K562 (cell line): ENCODE data around the gene TOM1L2. TPM values are rescaled to one million over a fixed set of nuclear protein-coding genes. Genes with fewer than 3 reads are reported as not detected.

Experiments used
- CBFA2T3 ChIP-seq: fragments of 450-650 bp; IDR thresholded peaks from 2 replicates; pipeline ENCODE4 v1.6.1; 2017
- CREM ChIP-seq: IDR thresholded peaks from 2 replicates; pipeline ENCODE4 v1.6.1; 2014; ENCODE audit warnings: antibody characterized with exemption, low read depth
- CTBP1 ChIP-seq: fragments of 450-650 bp; IDR thresholded peaks from 2 replicates; pipeline ENCODE4 v1.6.1; 2016; ENCODE audit warnings: borderline replicate concordance
- FOSL1 ChIP-seq: fragments of 200-800 bp; sonication (Bioruptor generic); conservative IDR thresholded peaks from 2 replicates; pipeline ENCODE4 v1.6.1; 2016; ENCODE audit warnings: missing genetic modification characterization, missing compliant biosample characterization
- FOXJ2 ChIP-seq: fragments of 200-800 bp; sonication (Bioruptor generic); IDR thresholded peaks from 2 replicates; pipeline ENCODE4 v1.6.1; 2016; ENCODE audit warnings: missing genetic modification characterization, missing compliant biosample characterization
- GATAD2A ChIP-seq: fragments of 450-650 bp; IDR thresholded peaks from 2 replicates; pipeline ENCODE4 v1.6.1; 2017
- HMG20B ChIP-seq: fragments of 250-450 bp; sonication (Bioruptor Pico); IDR thresholded peaks from 2 replicates; pipeline ENCODE4 v1.5.0; 2021; ENCODE audit warnings: mild to moderate bottlenecking
- KDM1A ChIP-seq, 2 experiments: fragments of 450-650 bp; IDR thresholded peaks; 2 replicates each; pipeline ENCODE4 v1.6.1; 2016; ENCODE audit warnings: mild to moderate bottlenecking in 2 of 2
- MTA1 ChIP-seq: fragments of 450-650 bp; IDR thresholded peaks from 2 replicates; pipeline ENCODE4 v1.6.1; 2017; ENCODE audit warnings: borderline replicate concordance
- RBM25 ChIP-seq: fragments of 200-400 bp; formaldehyde crosslinking; IDR thresholded peaks from 2 replicates; pipeline ENCODE4 v1.6.1; 2018; ENCODE audit warnings: low read length, low read depth, moderate library complexity; ENCODE audit not compliant: severe bottlenecking
- RFX7 ChIP-seq: fragments of 250-450 bp; sonication (Bioruptor Pico); IDR thresholded peaks from 2 replicates; pipeline ENCODE4 v1.5.1; 2021; ENCODE audit warnings: mild to moderate bottlenecking
- RNF2 ChIP-seq: sonication (generic); IDR thresholded peaks from 2 replicates; pipeline ENCODE4 v1.6.1; 2016
- SMARCA5 ChIP-seq: fragments of 450-650 bp; IDR thresholded peaks from 2 replicates; pipeline ENCODE4 v1.6.1; 2016
- SPI1 ChIP-seq: IDR thresholded peaks from 2 replicates; pipeline ENCODE4 v1.6.1; 2011; ENCODE audit warnings: low read depth, low read length, control low read depth, borderline replicate concordance
- TCF3 ChIP-seq: sonication (generic); formaldehyde crosslinking; IDR thresholded peaks from 2 replicates; pipeline ENCODE4 v1.4.0; 2020; ENCODE audit warnings: mild to moderate bottlenecking, missing genetic modification reagents
- TCF7 ChIP-seq: sonication (generic); IDR thresholded peaks from 2 replicates; pipeline ENCODE4 v1.6.1; 2016; ENCODE audit warnings: antibody characterized with exemption, borderline replicate concordance
- polyA plus RNA-seq, 8 experiments: library from polyadenylated mRNA; depleted of rRNA in 4 of 8; stranded (reverse) in 5 of 8; unstranded in 3 of 8; fragments of >200 nt; fragmentation: Nextera tagmentation in 2 of 8; fragmentation: Illumina TruSeq in 1 of 8; extraction: Ambion mirVana in 2 of 8; extraction: Trizol in 1 of 8; gene quantifications; 2 replicates each; pipeline versions ENCODE4 v1.2.1 to v1.2.3, GENCODE V29; 2011 to 2014; ENCODE audit warnings: inconsistent platforms in 1 of 8, missing spikeins in 1 of 8
- total RNA-seq, 7 experiments: library from RNA; depleted of rRNA in 6 of 7; stranded (reverse); fragments of >200 nt in 6 of 7; fragmentation: Illumina TruSeq in 2 of 7; extraction: Trizol in 2 of 7; gene quantifications; 2 replicates each; pipeline versions ENCODE4 v1.2.1 to v1.2.3, GENCODE V29; 2011 to 2021; ENCODE audit warnings: low replicate concordance in 1 of 7
- TF ChIP-seq, protein P1 (sequence below), 2 experiments: fragments of 450-650 bp; IDR thresholded peaks; 2 replicates each; pipeline ENCODE4 v1.6.1; 2016
- TF ChIP-seq, protein P2 (sequence below): fragments of 450-650 bp; IDR thresholded peaks from 2 replicates; pipeline ENCODE4 v1.6.1; 2018; ENCODE audit not compliant: partially characterized antibody
- TF ChIP-seq, protein P3 (sequence below), 3 experiments: fragments of 200-800 bp in 1 of 3; sonication (Bioruptor generic) in 1 of 3; sonication (generic) in 1 of 3; formaldehyde crosslinking in 1 of 3; IDR thresholded peaks; 2 replicates each; pipeline versions ENCODE4 v1.6.1 to v1.8.0; 2016 to 2022; ENCODE audit warnings: mild to moderate bottlenecking in 2 of 3, missing compliant biosample characterization in 2 of 3, missing genetic modification characterization in 2 of 3, missing genetic modification reagents in 1 of 3
- TF ChIP-seq, protein P4 (sequence below): fragments of 200-800 bp; sonication (Bioruptor generic); IDR thresholded peaks from 2 replicates; pipeline ENCODE4 v1.6.1; 2017; ENCODE audit warnings: missing genetic modification characterization, missing compliant biosample characterization

TOM1L2 gene
- total and polyA plus RNA-seq, 9 of the 15 experiments (the other 6 are each of a cell fraction or from before 2014, with no cell fraction given) = 0.07 to 6.0 (median 2.5) TPM

DNA sequence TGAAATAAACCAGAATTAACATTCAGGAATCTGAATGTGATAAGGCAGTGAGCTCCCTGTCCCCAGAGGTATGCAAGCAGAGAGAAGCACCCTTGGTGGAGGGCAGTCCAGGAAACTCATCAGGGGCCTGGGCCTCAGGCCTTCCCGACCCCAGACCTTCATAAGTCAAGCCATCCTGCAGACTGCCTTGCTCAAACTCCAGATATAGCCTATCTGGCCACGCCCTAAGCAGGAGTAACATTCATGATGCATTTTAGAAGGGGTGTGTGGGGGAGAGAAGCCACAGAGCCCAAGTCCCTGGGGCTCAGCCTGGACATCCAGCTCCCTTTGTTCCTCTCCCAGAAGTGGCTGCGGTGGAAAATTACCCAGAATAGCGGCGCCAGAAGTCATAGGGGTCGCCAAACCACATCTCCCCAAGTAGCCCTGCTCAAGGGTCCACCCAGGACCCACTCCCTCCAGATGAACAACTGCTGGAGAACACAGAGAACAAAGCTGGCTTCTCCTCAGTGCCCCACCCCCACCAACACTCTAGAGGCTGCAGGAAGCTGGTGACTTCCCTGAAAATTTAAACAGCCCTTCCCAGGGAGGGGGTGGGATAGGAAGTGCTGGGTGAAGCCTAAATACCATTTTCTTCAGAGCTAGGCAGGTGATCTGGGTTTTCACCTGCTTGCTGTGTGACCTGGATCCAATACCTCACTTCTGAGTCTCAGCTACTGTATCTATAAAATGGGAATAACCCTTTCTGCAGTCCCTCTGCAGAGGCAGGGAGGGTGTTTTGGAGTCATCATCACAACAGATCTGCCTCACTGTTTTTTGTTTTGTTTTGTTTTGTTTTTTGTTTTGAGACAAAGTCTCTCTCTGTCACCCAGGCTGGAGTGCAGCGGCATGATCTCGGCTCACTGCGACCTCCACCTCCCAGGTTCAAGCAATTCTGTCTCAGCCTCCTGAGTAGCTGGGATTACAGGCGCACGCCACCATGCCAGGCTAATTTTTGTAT lies 133.9 kb downstream of the TOM1L2 start (continued):
- TF ChIP-seq, protein P1, sequence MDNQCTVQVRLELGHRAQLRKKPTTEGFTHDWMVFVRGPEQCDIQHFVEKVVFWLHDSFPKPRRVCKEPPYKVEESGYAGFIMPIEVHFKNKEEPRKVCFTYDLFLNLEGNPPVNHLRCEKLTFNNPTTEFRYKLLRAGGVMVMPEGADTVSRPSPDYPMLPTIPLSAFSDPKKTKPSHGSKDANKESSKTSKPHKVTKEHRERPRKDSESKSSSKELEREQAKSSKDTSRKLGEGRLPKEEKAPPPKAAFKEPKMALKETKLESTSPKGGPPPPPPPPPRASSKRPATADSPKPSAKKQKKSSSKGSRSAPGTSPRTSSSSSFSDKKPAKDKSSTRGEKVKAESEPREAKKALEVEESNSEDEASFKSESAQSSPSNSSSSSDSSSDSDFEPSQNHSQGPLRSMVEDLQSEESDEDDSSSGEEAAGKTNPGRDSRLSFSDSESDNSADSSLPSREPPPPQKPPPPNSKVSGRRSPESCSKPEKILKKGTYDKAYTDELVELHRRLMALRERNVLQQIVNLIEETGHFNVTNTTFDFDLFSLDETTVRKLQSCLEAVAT (IDR thresholded peaks at IDR 0.05) = peak in 1 of 2 experiments; percentile 38; a peak in 1 of 4 replicates
- TF ChIP-seq FOSL1 (tag) (peak; percentile 31; the same call in 1 of the 2 replicates), CTBP1 (0 out of 2 replicates have a peak, but pooled peaks have one; percentile 15), MTA1 (peak; percentile 34; the same call in 1 of the 2 replicates), FOXJ2 (tag) (0 out of 2 replicates have a peak, but pooled peaks have one; percentile 47), TCF7 (0 out of 2 replicates have a peak, but pooled peaks have one; percentile 29), CREM (peak; percentile 40; the same call in 1 of the 2 replicates), HMG20B (no peak), KDM1A (IDR thresholded peaks at IDR 0.05) (peak in 1 of 2 experiments; percentile 55; a peak in 1 of 4 replicates), RNF2 (peak; percentile 45; the same call in 1 of the 2 replicates), CBFA2T3 (peak; percentile 60), RFX7 (CRISPR knock-in tag) (no peak), SMARCA5 (peak; percentile 53; the same call in 1 of the 2 replicates), SPI1 (peak; percentile 43; the same call in 1 of the 2 replicates), TCF3 (CRISPR knock-in tag) (peak; percentile 47; the same call in 1 of the 2 replicates), RBM25 (peak; percentile 67), GATAD2A (0 out of 2 replicates have a peak, but pooled peaks have one; percentile 32)
- TF ChIP-seq, protein P2, sequence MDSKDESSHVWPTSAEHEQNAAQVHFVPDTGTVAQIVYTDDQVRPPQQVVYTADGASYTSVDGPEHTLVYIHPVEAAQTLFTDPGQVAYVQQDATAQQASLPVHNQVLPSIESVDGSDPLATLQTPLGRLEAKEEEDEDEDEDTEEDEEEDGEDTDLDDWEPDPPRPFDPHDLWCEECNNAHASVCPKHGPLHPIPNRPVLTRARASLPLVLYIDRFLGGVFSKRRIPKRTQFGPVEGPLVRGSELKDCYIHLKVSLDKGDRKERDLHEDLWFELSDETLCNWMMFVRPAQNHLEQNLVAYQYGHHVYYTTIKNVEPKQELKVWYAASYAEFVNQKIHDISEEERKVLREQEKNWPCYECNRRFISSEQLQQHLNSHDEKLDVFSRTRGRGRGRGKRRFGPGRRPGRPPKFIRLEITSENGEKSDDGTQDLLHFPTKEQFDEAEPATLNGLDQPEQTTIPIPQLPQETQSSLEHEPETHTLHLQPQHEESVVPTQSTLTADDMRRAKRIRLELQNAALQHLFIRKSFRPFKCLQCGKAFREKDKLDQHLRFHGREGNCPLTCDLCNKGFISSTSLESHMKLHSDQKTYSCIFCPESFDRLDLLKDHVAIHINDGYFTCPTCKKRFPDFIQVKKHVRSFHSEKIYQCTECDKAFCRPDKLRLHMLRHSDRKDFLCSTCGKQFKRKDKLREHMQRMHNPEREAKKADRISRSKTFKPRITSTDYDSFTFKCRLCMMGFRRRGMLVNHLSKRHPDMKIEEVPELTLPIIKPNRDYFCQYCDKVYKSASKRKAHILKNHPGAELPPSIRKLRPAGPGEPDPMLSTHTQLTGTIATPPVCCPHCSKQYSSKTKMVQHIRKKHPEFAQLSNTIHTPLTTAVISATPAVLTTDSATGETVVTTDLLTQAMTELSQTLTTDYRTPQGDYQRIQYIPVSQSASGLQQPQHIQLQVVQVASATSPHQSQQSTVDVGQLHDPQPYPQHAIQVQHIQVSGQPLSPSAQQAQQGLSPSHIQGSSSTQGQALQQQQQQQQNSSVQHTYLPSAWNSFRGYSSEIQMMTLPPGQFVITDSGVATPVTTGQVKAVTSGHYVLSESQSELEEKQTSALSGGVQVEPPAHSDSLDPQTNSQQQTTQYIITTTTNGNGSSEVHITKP = peak; percentile 73
- TF ChIP-seq, protein P3, sequence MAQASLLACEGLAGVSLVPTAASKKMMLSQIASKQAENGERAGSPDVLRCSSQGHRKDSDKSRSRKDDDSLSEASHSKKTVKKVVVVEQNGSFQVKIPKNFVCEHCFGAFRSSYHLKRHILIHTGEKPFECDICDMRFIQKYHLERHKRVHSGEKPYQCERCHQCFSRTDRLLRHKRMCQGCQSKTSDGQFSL (CRISPR knock-in tag; IDR thresholded peaks at IDR 0.05) = 0 out of 2 replicates have a peak, but pooled peaks have one; percentile 49
- TF ChIP-seq, protein P3 (tag; IDR thresholded peaks at IDR 0.05) = no peak
- TF ChIP-seq, protein P4, sequence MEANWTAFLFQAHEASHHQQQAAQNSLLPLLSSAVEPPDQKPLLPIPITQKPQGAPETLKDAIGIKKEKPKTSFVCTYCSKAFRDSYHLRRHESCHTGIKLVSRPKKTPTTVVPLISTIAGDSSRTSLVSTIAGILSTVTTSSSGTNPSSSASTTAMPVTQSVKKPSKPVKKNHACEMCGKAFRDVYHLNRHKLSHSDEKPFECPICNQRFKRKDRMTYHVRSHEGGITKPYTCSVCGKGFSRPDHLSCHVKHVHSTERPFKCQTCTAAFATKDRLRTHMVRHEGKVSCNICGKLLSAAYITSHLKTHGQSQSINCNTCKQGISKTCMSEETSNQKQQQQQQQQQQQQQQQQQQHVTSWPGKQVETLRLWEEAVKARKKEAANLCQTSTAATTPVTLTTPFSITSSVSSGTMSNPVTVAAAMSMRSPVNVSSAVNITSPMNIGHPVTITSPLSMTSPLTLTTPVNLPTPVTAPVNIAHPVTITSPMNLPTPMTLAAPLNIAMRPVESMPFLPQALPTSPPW (CRISPR knock-in tag) = peak; percentile 54; the same call in 1 of the 2 replicates
